Endometrial microvascular endothelial cells (primary cell): ENCODE results near the gene CARD6. TPM values are rescaled to one million over a fixed set of nuclear protein-coding genes. Genes with fewer than 3 reads are reported as not detected.

Experiments
- total RNA-seq: library from RNA; depleted of rRNA; stranded (reverse); fragments of >200 nt; gene quantifications from one replicate; pipeline ENCODE4 v1.2.3, GENCODE V29; 2015; ENCODE audit errors: inconsistent ontology term

The CARD6 gene
- total RNA-seq, 1 donor from 2014 or later, result 32.4 TPM

Other genes starting within 250 kb of the CARD6 start
- gene PTGER4, start 161.5 kb upstream of the CARD6 start, total RNA-seq, result 126 TPM
- 10.3 TPM for gene TTC33, start 85.4 kb upstream of the CARD6 start, total RNA-seq
- 85.6 TPM for gene PRKAA1, start 43.0 kb upstream of the CARD6 start, total RNA-seq
- 27.2 TPM for gene RPL37, start 6.1 kb upstream of the CARD6 start, total RNA-seq
- not detected for gene C7, start 68.1 kb downstream of the CARD6 start, total RNA-seq
- not detected for gene MROH2B, start 230.0 kb downstream of the CARD6 start, total RNA-seq